ENCODE results near the gene TNFRSF19. TPM values are rescaled to one million over a fixed set of nuclear protein-coding genes. Genes with fewer than 3 reads are reported as not detected.

The TNFRSF19 gene
- total and polyA plus RNA-seq, 2 of the 13 experiments (the other 11 are each of a cell fraction or from before 2014, with no cell fraction given) = 75.3 to 77.7 TPM

GRCh38 chr13:23578411-23579071 lies 8.3 kb downstream of the TNFRSF19 start (continued):
- TF ChIP-seq, protein P1, sequence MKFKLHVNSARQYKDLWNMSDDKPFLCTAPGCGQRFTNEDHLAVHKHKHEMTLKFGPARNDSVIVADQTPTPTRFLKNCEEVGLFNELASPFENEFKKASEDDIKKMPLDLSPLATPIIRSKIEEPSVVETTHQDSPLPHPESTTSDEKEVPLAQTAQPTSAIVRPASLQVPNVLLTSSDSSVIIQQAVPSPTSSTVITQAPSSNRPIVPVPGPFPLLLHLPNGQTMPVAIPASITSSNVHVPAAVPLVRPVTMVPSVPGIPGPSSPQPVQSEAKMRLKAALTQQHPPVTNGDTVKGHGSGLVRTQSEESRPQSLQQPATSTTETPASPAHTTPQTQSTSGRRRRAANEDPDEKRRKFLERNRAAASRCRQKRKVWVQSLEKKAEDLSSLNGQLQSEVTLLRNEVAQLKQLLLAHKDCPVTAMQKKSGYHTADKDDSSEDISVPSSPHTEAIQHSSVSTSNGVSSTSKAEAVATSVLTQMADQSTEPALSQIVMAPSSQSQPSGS (CRISPR knock-in tag; IDR thresholded peaks at IDR 0.05) = no peak
- no peak for TF ChIP-seq DPF2 (CRISPR knock-in tag; IDR thresholded peaks at IDR 0.05; ENCODE audit: borderline replicate concordance, low read depth)
- TF ChIP-seq, protein P2, sequence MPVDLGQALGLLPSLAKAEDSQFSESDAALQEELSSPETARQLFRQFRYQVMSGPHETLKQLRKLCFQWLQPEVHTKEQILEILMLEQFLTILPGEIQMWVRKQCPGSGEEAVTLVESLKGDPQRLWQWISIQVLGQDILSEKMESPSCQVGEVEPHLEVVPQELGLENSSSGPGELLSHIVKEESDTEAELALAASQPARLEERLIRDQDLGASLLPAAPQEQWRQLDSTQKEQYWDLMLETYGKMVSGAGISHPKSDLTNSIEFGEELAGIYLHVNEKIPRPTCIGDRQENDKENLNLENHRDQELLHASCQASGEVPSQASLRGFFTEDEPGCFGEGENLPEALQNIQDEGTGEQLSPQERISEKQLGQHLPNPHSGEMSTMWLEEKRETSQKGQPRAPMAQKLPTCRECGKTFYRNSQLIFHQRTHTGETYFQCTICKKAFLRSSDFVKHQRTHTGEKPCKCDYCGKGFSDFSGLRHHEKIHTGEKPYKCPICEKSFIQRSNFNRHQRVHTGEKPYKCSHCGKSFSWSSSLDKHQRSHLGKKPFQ (CRISPR knock-in tag; IDR thresholded peaks at IDR 0.05; ENCODE audit: insufficient replicate concordance) = no peak
- no peak for TF ChIP-seq SETDB1 (CRISPR knock-in tag; IDR thresholded peaks at IDR 0.05; ENCODE audit: borderline replicate concordance)
- TF ChIP-seq ZFAT (CRISPR knock-in tag; conservative IDR thresholded peaks at IDR 0.05) = no peak
- TF ChIP-seq, protein P3, sequence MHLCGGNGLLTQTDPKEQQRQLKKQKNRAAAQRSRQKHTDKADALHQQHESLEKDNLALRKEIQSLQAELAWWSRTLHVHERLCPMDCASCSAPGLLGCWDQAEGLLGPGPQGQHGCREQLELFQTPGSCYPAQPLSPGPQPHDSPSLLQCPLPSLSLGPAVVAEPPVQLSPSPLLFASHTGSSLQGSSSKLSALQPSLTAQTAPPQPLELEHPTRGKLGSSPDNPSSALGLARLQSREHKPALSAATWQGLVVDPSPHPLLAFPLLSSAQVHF (CRISPR knock-in tag; IDR thresholded peaks at IDR 0.05) = no peak
- no peak for TF ChIP-seq RFXANK (CRISPR knock-in tag; IDR thresholded peaks at IDR 0.05)
- TF ChIP-seq NFRKB (IDR thresholded peaks at IDR 0.05) = no peak
- TF ChIP-seq POLR2A (IDR thresholded peaks at IDR 0.05; ENCODE audit: insufficient read depth in 1 of 2, low read depth in 2 of 2, low read length in 2 of 2) = 0 out of 4 replicates have a peak, but pooled peaks of 1 of the 2 experiments have one; percentile 2
- 0 out of 2 replicates have a peak, but pooled peaks have one; percentile 50 for TF ChIP-seq ZSCAN12 (CRISPR knock-in tag; IDR thresholded peaks at IDR 0.05)
- peak; percentile 48; the same call in 1 of the 2 replicates for TF ChIP-seq BRD4 (CRISPR knock-in tag; IDR thresholded peaks at IDR 0.05)
- TF ChIP-seq KDM6A (CRISPR knock-in tag; IDR thresholded peaks at IDR 0.05; ENCODE audit: low read depth) = no peak
- no peak for TF ChIP-seq ZFY (CRISPR knock-in tag; IDR thresholded peaks at IDR 0.05)
- TF ChIP-seq REL (CRISPR knock-in tag; conservative IDR thresholded peaks at IDR 0.05) = 0 out of 2 replicates have a peak, but pooled peaks have one; percentile 64
- TF ChIP-seq, protein P4, sequence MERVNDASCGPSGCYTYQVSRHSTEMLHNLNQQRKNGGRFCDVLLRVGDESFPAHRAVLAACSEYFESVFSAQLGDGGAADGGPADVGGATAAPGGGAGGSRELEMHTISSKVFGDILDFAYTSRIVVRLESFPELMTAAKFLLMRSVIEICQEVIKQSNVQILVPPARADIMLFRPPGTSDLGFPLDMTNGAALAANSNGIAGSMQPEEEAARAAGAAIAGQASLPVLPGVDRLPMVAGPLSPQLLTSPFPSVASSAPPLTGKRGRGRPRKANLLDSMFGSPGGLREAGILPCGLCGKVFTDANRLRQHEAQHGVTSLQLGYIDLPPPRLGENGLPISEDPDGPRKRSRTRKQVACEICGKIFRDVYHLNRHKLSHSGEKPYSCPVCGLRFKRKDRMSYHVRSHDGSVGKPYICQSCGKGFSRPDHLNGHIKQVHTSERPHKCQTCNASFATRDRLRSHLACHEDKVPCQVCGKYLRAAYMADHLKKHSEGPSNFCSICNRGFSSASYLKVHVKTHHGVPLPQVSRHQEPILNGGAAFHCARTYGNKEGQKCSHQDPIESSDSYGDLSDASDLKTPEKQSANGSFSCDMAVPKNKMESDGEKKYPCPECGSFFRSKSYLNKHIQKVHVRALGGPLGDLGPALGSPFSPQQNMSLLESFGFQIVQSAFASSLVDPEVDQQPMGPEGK (CRISPR knock-in tag; IDR thresholded peaks at IDR 0.05) = no peak
- TF ChIP-seq, protein P5, sequence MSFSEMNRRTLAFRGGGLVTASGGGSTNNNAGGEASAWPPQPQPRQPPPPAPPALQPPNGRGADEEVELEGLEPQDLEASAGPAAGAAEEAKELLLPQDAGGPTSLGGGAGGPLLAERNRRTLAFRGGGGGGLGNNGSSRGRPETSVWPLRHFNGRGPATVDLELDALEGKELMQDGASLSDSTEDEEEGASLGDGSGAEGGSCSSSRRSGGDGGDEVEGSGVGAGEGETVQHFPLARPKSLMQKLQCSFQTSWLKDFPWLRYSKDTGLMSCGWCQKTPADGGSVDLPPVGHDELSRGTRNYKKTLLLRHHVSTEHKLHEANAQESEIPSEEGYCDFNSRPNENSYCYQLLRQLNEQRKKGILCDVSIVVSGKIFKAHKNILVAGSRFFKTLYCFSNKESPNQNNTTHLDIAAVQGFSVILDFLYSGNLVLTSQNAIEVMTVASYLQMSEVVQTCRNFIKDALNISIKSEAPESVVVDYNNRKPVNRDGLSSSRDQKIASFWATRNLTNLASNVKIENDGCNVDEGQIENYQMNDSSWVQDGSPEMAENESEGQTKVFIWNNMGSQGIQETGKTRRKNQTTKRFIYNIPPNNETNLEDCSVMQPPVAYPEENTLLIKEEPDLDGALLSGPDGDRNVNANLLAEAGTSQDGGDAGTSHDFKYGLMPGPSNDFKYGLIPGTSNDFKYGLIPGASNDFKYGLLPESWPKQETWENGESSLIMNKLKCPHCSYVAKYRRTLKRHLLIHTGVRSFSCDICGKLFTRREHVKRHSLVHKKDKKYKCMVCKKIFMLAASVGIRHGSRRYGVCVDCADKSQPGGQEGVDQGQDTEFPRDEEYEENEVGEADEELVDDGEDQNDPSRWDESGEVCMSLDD (CRISPR knock-in tag; IDR thresholded peaks at IDR 0.05; ENCODE audit: borderline replicate concordance) = no peak
- no peak for TF ChIP-seq KAT2B (IDR thresholded peaks at IDR 0.05; ENCODE audit: borderline replicate concordance, low read depth, low read length)
- no peak for TF ChIP-seq ZNF780A (CRISPR knock-in tag; IDR thresholded peaks at IDR 0.05)
- no peak for TF ChIP-seq MAF1 (CRISPR knock-in tag; IDR thresholded peaks at IDR 0.05; ENCODE audit: borderline replicate concordance)
- no peak for TF ChIP-seq HCFC1 (IDR thresholded peaks at IDR 0.05; ENCODE audit: low read depth, low read length)
- TF ChIP-seq ELF3 (CRISPR knock-in tag; IDR thresholded peaks at IDR 0.05) = no peak
- TF ChIP-seq AGO1 (IDR thresholded peaks at IDR 0.05; ENCODE audit: low read depth, low read length, poor library complexity, severe bottlenecking) = no peak
